ENCODE measurements around the gene WDR74. TPM values are rescaled to one million over a fixed set of nuclear protein-coding genes. Genes with fewer than 3 reads are reported as not detected.

Gene WDR74
- total RNA-seq, 2 donors from 2014 or later: 19.8 to 55.2 TPM

- no peak for TF ChIP-seq CTCF (IDR thresholded peaks at IDR 0.05)
- DNase-seq (ENCODE audit: low spot score): no peak
- H3K9me3 ChIP-seq: no peaks in the 10 kb centered on the region
- H3K27ac ChIP-seq: no peak overlapping the region
- no peaks in the 10 kb centered on the region for H3K4me1 ChIP-seq (ENCODE audit: control insufficient read depth in 1 of 2, low read depth in 2 of 2)
- H3K36me3 ChIP-seq: peaks cover 32% of the 10 kb centered on the region
- no peak overlapping the region for H3K4me3 ChIP-seq
- no peaks in the 10 kb centered on the region for H3K27me3 ChIP-seq (replicated peaks; ENCODE audit: insufficient read depth)
- no peak for ATAC-seq (ENCODE audit: insufficient number of reproducible peaks, low FRiP score, low read depth)
Observed at GRCh38 chr11:62816557-62816956, 22.8 kb downstream of the WDR74 start.

DNA sequence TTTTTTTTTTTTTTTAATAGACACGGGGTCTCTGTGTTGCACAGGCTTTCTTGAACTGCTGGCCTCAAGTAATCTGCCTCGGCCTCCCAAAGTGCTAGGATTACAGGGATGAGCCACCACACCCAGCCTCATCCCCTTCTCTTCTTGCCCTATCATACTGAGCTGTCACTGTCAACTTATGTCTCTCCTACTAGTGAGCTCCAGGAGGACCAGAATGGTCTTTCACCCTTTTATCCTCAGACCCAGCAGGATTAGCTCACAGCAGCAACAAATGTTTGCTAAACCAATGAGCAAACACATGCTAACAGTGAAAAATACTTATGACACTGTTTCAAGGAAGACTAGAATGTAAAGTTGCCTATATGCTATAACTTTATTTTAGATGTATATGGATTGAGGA is 27.7 kb downstream of the WDR74 start:
- H3K36me3 ChIP-seq: peaks cover 6% of the 10 kb centered on the region
- no peak overlapping the region for H3K27ac ChIP-seq
- peaks cover 0 to under 1% of the 10 kb centered on the region in 2 donors for H3K4me1 ChIP-seq (ENCODE audit: control insufficient read depth in 1 of 2, low read depth in 2 of 2)
- TF ChIP-seq CTCF (IDR thresholded peaks at IDR 0.05): no peak
- no peaks in the 10 kb centered on the region for H3K9me3 ChIP-seq
- H3K4me3 ChIP-seq: no peak overlapping the region
- ATAC-seq (ENCODE audit: insufficient number of reproducible peaks, low FRiP score, low read depth) (no peak), DNase-seq (ENCODE audit: low spot score) (no peak)
- no peaks in the 10 kb centered on the region for H3K27me3 ChIP-seq (replicated peaks; ENCODE audit: insufficient read depth)

GRCh38 chr11:62810748-62811147 is 28.6 kb downstream of the WDR74 start:
- TF ChIP-seq CTCF (IDR thresholded peaks at IDR 0.05): no peak
- H3K4me3 ChIP-seq: no peak overlapping the region
- no peaks in the 10 kb centered on the region for H3K27me3 ChIP-seq (replicated peaks; ENCODE audit: insufficient read depth)
- H3K9me3 ChIP-seq: no peaks in the 10 kb centered on the region
- no peak overlapping the region for H3K27ac ChIP-seq
- DNase-seq (ENCODE audit: low spot score) (no peak), ATAC-seq (ENCODE audit: insufficient number of reproducible peaks, low FRiP score, low read depth) (no peak)
- H3K4me1 ChIP-seq (ENCODE audit: control insufficient read depth in 1 of 2, low read depth in 2 of 2): peaks cover 5 to 10% of the 10 kb centered on the region in 2 donors
- peaks cover 6% of the 10 kb centered on the region for H3K36me3 ChIP-seq

GRCh38 chr11:62806611-62807121 is 32.7 kb downstream of the WDR74 start:
- Histone ChIP-seq H3K27me3 (replicated peaks; ENCODE audit: insufficient read depth) (no peaks in the 10 kb centered on the region), H3K9me3 (no peaks in the 10 kb centered on the region), H3K27ac (peak overlapping the region; percentile 86 to 94), H3K4me1 (ENCODE audit: control insufficient read depth in 1 of 2, low read depth in 2 of 2) (peaks cover 13 to 28% of the 10 kb centered on the region in 2 donors), H3K36me3 (peaks cover 14% of the 10 kb centered on the region), H3K4me3 (peak overlapping the region; percentile 98)
- no peak for TF ChIP-seq CTCF (IDR thresholded peaks at IDR 0.05)
- no peak for ATAC-seq (ENCODE audit: insufficient number of reproducible peaks, low FRiP score, low read depth)
- no peak for DNase-seq (ENCODE audit: low spot score)

DNA sequence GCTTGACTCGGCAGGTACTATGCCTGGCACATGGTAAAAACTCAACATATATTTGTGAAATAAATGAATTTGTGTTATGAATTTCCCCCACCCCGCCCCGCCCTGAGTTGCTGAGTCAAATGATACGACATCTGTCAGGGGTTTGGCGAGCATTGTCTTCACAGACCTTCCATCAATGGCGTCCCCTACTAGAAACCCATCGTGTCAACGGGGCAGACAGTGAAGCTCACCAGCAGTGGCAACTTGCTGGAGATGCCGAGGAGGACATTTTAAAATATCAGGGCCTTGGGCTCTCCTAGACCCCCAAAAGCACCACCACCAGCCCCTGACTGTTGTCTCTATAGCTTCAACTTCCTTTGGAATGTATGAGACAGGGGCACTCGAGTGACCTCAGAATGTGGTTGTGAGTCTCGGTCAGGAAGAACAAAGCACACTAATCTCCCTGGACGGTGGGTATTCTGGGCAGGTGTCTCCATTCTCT is 33.4 kb downstream of the WDR74 start:
- no peaks in the 10 kb centered on the region for H3K9me3 ChIP-seq
- no peaks in the 10 kb centered on the region for H3K27me3 ChIP-seq (replicated peaks; ENCODE audit: insufficient read depth)
- H3K4me1 ChIP-seq (ENCODE audit: control insufficient read depth in 1 of 2, low read depth in 2 of 2): peaks cover 13 to 28% of the 10 kb centered on the region in 2 donors
- H3K36me3 ChIP-seq: peaks cover 20% of the 10 kb centered on the region
- H3K27ac ChIP-seq: peak overlapping the region; percentile 86 to 94
- ATAC-seq (ENCODE audit: insufficient number of reproducible peaks, low FRiP score, low read depth) (no peak), DNase-seq (ENCODE audit: low spot score) (no peak)
- no peak for TF ChIP-seq CTCF (IDR thresholded peaks at IDR 0.05)
- H3K4me3 ChIP-seq: peak overlapping the region; percentile 98

All from thoracic aorta (tissue), 2 donors.